ENCODE measurements around the gene GNAL.

- TF ChIP-seq CTCF (IDR thresholded peaks at IDR 0.05) (no peak), POLR2A (IDR thresholded peaks at IDR 0.05) (no peak)
Observed at GRCh38 chr18:11906926-11907874, 218.1 kb downstream of the GNAL start.

All from thyroid gland (tissue), 4 donors.